HEK293T (cell line): Measurements from ENCODE around the gene PHAF1.

ENCODE experiments used
- CTCF ChIA-PET: fragments of 350-600 bp; formaldehyde crosslinking; extraction: SDS; loops from one replicate; lab custom pipeline; 2021; ENCODE audit warnings: antibody characterized with exemption, inconsistent platforms; lab: Yijun Ruan, JAX
- POLR2A ChIA-PET: fragments of 350-600 bp; formaldehyde crosslinking; extraction: SDS; loops from one replicate; lab custom pipeline; 2020; ENCODE audit warnings: antibody characterized with exemption, inconsistent platforms; lab: Yijun Ruan, JAX
- DNase-seq: peaks from one replicate; pipeline ENCODE4 v3.0.0; 2012; ENCODE audit warnings: mixed read lengths; ENCODE audit errors: extremely low spot score
- ARNT ChIP-seq: fragments of 450-650 bp; IDR thresholded peaks from 2 replicates; pipeline ENCODE4 v1.6.1; 2017; ENCODE audit warnings: mild to moderate bottlenecking
- BHLHE40 ChIP-seq: fragments of 450-650 bp; IDR thresholded peaks from 2 replicates; pipeline ENCODE4 v1.6.1; 2016; ENCODE audit warnings: mild to moderate bottlenecking, moderate library complexity, borderline replicate concordance
- CTBP1 ChIP-seq: fragments of 450-650 bp; IDR thresholded peaks from 2 replicates; pipeline ENCODE4 v1.6.1; 2016; ENCODE audit warnings: borderline replicate concordance
- ELF4 ChIP-seq: fragments of 450-650 bp; IDR thresholded peaks from 2 replicates; pipeline ENCODE4 v1.6.1; 2017; ENCODE audit warnings: antibody characterized with exemption
- FOXA1 ChIP-seq: fragments of 450-650 bp; IDR thresholded peaks from 2 replicates; pipeline ENCODE4 v1.6.1; 2016; ENCODE audit warnings: mild to moderate bottlenecking
- FOXK2 ChIP-seq: fragments of 450-650 bp; IDR thresholded peaks from 2 replicates; pipeline ENCODE4 v1.6.1; 2016; ENCODE audit warnings: mild to moderate bottlenecking
- FOXM1 ChIP-seq: fragments of 450-650 bp; IDR thresholded peaks from 2 replicates; pipeline ENCODE4 v1.6.1; 2017; ENCODE audit warnings: mild to moderate bottlenecking, borderline replicate concordance
- HDGF ChIP-seq: fragments of 450-650 bp; IDR thresholded peaks from 2 replicates; pipeline ENCODE4 v1.6.1; 2017; ENCODE audit warnings: antibody characterized with exemption, borderline replicate concordance
- L3MBTL2 ChIP-seq: fragments of 450-650 bp; conservative IDR thresholded peaks from 2 replicates; pipeline ENCODE4 v1.6.1; 2016; ENCODE audit warnings: mild to moderate bottlenecking
- LEF1 ChIP-seq: fragments of 450-650 bp; IDR thresholded peaks from 2 replicates; pipeline ENCODE4 v1.6.1; 2017; ENCODE audit warnings: mild to moderate bottlenecking, borderline replicate concordance
- NFRKB ChIP-seq: fragments of 450-650 bp; IDR thresholded peaks from 2 replicates; pipeline ENCODE4 v1.6.1; 2016; ENCODE audit warnings: mild to moderate bottlenecking, moderate library complexity
- PKNOX1 ChIP-seq: fragments of 450-650 bp; IDR thresholded peaks from 2 replicates; pipeline ENCODE4 v1.6.1; 2016
- SP1 ChIP-seq: fragments of 450-650 bp; IDR thresholded peaks from 2 replicates; pipeline ENCODE4 v1.6.1; 2017
- SUZ12 ChIP-seq: fragments of 450-650 bp; IDR thresholded peaks from 2 replicates; pipeline ENCODE4 v1.6.1; 2016; ENCODE audit warnings: mild to moderate bottlenecking
- TARDBP ChIP-seq: fragments of 450-650 bp; IDR thresholded peaks from 2 replicates; pipeline ENCODE4 v1.6.1; 2016
- ZNF384 ChIP-seq: fragments of 450-650 bp; IDR thresholded peaks from 2 replicates; pipeline ENCODE4 v1.6.1; 2016

Gene PHAF1

GRCh38 chr16:67169011-67169451, 59.3 kb downstream of the PHAF1 start:
- no peak for DNase-seq
- no peak for TF ChIP-seq LEF1
- ChIA-PET POLR2A (interaction anchor here (0.9 to 2.4 kb wide), 3 partner anchors 8 to 236 kb away, joined by 3 to 9 read pairs (median 6); no protein-coding TSS in a partner anchor), CTCF (interaction anchor here (1.3 to 3.5 kb wide), 5 partner anchors 9 to 151 kb away, joined by 4 to 19 read pairs (median 12); partner anchors contain the start of genes FBXL8 and TRADD)

GRCh38 chr16:67169642-67170167, 60.0 kb downstream of the PHAF1 start:
- TF ChIP-seq ARNT: no peak
- TF ChIP-seq BHLHE40: no peak
- no peak for TF ChIP-seq FOXA1
- TF ChIP-seq PKNOX1: no peak
- TF ChIP-seq ZNF384: peak; percentile 40; the same call in 1 of the 2 replicates
- ChIA-PET CTCF (interaction anchor here (0.7 to 3.5 kb wide), 10 partner anchors 10 to 255 kb away, joined by 3 to 19 read pairs (median 4); partner anchors contain the start of genes EXOC3L1, FBXL8 and TRADD), POLR2A (interaction anchor here (1.2 to 2.4 kb wide), 6 partner anchors 8 to 157 kb away, joined by 5 to 9 read pairs (median 6); partner anchors contain the start of gene TMEM208)
- peak; percentile 59 for DNase-seq

- TF ChIP-seq ZNF384 (no peak), FOXK2 (no peak), SUZ12 (no peak)
- ChIA-PET POLR2A (interaction anchor here (0.7 to 2.4 kb wide), 10 partner anchors 8 to 209 kb away, joined by 3 to 9 read pairs (median 6); partner anchors contain the start of genes CES3, EXOC3L1 and TMEM208), CTCF (interaction anchor here (0.7 to 3.5 kb wide), 9 partner anchors 10 to 255 kb away, joined by 3 to 19 read pairs (median 5); partner anchors contain the start of genes EXOC3L1, FBXL8 and TRADD)
- DNase-seq: peak; percentile 62
Observed at GRCh38 chr16:67170168-67170948, 60.6 kb downstream of the PHAF1 start, which contains the start of gene NOL3. Gene NOL3 (plus strand): TSS chr16:67170538.

- ChIA-PET POLR2A (interaction anchor here (0.7 to 2.4 kb wide), 10 partner anchors 9 to 357 kb away, joined by 3 to 8 read pairs (median 6); partner anchors contain the start of genes CES3, EXOC3L1 and TMEM208), CTCF (interaction anchor here (1.0 to 3.5 kb wide), 3 partner anchors 11 to 153 kb away, joined by 3 to 19 read pairs (median 13); partner anchors contain the start of genes EXOC3L1, FBXL8 and TRADD)
- TF ChIP-seq ZNF384: no peak
- TF ChIP-seq TARDBP: no peak
- no peak for TF ChIP-seq CTBP1
- no peak for TF ChIP-seq ELF4
- TF ChIP-seq L3MBTL2: no peak
- no peak for TF ChIP-seq FOXM1
- no peak for TF ChIP-seq PKNOX1
- no peak for TF ChIP-seq FOXK2
- no peak for TF ChIP-seq SUZ12
- no peak for TF ChIP-seq LEF1
- no peak for TF ChIP-seq HDGF
- TF ChIP-seq FOXA1: no peak
- no peak for TF ChIP-seq ARNT
- DNase-seq: no peak
Observed at GRCh38 chr16:67170949-67171649, 61.4 kb downstream of the PHAF1 start.

GRCh38 chr16:67173323-67173722, 63.6 kb downstream of the PHAF1 start:
- CTCF ChIA-PET: interaction anchor here (1.3 kb wide), 1 partner anchor 155 kb away, joined by 4 read pairs; no protein-coding TSS in a partner anchor
- no peak for DNase-seq
- TF ChIP-seq SUZ12: no peak
- TF ChIP-seq FOXA1: no peak
- TF ChIP-seq PKNOX1: no peak
- TF ChIP-seq ARNT: no peak
- TF ChIP-seq L3MBTL2: no peak
- TF ChIP-seq CTBP1: no peak
- no peak for TF ChIP-seq TARDBP
- no peak for TF ChIP-seq SP1
- no peak for TF ChIP-seq NFRKB
- no peak for TF ChIP-seq LEF1
- no peak for TF ChIP-seq ZNF384
- TF ChIP-seq HDGF: no peak
- TF ChIP-seq BHLHE40: no peak
- TF ChIP-seq FOXK2: no peak
- no peak for TF ChIP-seq FOXM1
- TF ChIP-seq ELF4: no peak
- POLR2A ChIA-PET: no interaction called here
